Hepatocyte (in vitro differentiated cells): ENCODE data around the gene POLR2E. TPM values are rescaled to one million over a fixed set of nuclear protein-coding genes. Genes with fewer than 3 reads are reported as not detected.

Source experiments
- DNase-seq: peaks from one replicate; pipeline ENCODE4 v3.0.0-alpha.2; 2016; ENCODE audit warnings: low spot score
- H2AFZ ChIP-seq: fragments of 200-600 bp; sonication (generic); 2 replicates; pipeline ENCODE4 v1.6.0; 2016; ENCODE audit warnings: antibody characterized with exemption, mild to moderate bottlenecking
- H3K27ac ChIP-seq: fragments of 200-600 bp; sonication (generic); 2 replicates; pipeline ENCODE4 v1.5.1; 2016; ENCODE audit warnings: mild to moderate bottlenecking
- H3K27me3 ChIP-seq: fragments of 200-600 bp; sonication (generic); 2 replicates; pipeline ENCODE4 v1.6.1; 2016
- H3K36me3 ChIP-seq: fragments of 200-600 bp; sonication (generic); replicated peaks from 2 replicates; pipeline ENCODE4 v1.5.1; 2016; ENCODE audit warnings: low read depth; ENCODE audit not compliant: insufficient read depth
- H3K4me1 ChIP-seq: fragments of 200-600 bp; sonication (generic); 2 replicates; pipeline ENCODE4 v1.5.1; 2016; ENCODE audit warnings: mild to moderate bottlenecking, moderate library complexity; ENCODE audit not compliant: insufficient read depth
- H3K4me2 ChIP-seq: fragments of 200-600 bp; sonication (generic); 2 replicates; pipeline ENCODE4 v1.6.0; 2016
- H3K4me3 ChIP-seq: fragments of 200-600 bp; sonication (generic); 2 replicates; pipeline ENCODE4 v1.5.1; 2016; ENCODE audit warnings: mild to moderate bottlenecking
- H3K79me2 ChIP-seq: fragments of 200-600 bp; sonication (generic); 2 replicates; pipeline ENCODE4 v1.6.0; 2017; ENCODE audit warnings: mild to moderate bottlenecking
- H3K9me2 ChIP-seq: fragments of 200-600 bp; sonication (generic); replicated peaks from 2 replicates; pipeline ENCODE4 v1.6.0; 2017; ENCODE audit warnings: mild to moderate bottlenecking; ENCODE audit not compliant: insufficient read depth
- H3K9me3 ChIP-seq: fragments of 200-600 bp; sonication (generic); 2 replicates; pipeline ENCODE4 v1.5.1; 2016; ENCODE audit warnings: low read depth, mild to moderate bottlenecking
- H4K20me1 ChIP-seq: fragments of 200-600 bp; sonication (generic); 2 replicates; pipeline ENCODE4 v1.6.0; 2016; ENCODE audit warnings: mild to moderate bottlenecking; ENCODE audit not compliant: insufficient read depth, poor library complexity, severe bottlenecking
- EZH2 ChIP-seq: fragments of 200-600 bp; sonication (generic); IDR thresholded peaks from 2 replicates; pipeline ENCODE4 v1.6.1; 2016; ENCODE audit warnings: antibody characterized with exemption, mild to moderate bottlenecking, borderline replicate concordance
- EZH2phosphoT487 ChIP-seq: fragments of 200-600 bp; sonication (generic); IDR thresholded peaks from one replicate; pipeline ENCODE4 v1.6.1; 2018; ENCODE audit warnings: antibody characterized with exemption, mild to moderate bottlenecking, low read depth, moderate library complexity; ENCODE audit not compliant: unreplicated experiment, severe bottlenecking
- WGBS: methylation state at CpG from one replicate; pipeline ENCODE4 v1.1.6; 2016; ENCODE audit warnings: low lambda C conversion rate; ENCODE audit errors: missing lambda C conversion rate; 5-methylcytosine and 5-hydroxymethylcytosine counted together
- polyA plus RNA-seq: library from polyadenylated mRNA; unstranded; fragments of >200 nt; fragmentation: Nextera tagmentation; extraction: Ambion mirVana; gene quantifications from 2 replicates; pipeline ENCODE4 v1.2.1, GENCODE V29; 2016
- total RNA-seq: library from RNA; depleted of rRNA; stranded (reverse); fragments of >200 nt; gene quantifications from 2 replicates; pipeline ENCODE4 v1.2.3, GENCODE V29; 2014
- TF ChIP-seq, protein P1 (sequence below): fragments of 200-600 bp; sonication (generic); IDR thresholded peaks from 2 replicates; pipeline ENCODE4 v1.5.1; 2016; ENCODE audit warnings: antibody characterized with exemption, mild to moderate bottlenecking; ENCODE audit not compliant: poor library complexity

Gene POLR2E
- total and polyA plus RNA-seq, 2 experiments from 2014 or later, result 126 to 328 TPM

DNA sequence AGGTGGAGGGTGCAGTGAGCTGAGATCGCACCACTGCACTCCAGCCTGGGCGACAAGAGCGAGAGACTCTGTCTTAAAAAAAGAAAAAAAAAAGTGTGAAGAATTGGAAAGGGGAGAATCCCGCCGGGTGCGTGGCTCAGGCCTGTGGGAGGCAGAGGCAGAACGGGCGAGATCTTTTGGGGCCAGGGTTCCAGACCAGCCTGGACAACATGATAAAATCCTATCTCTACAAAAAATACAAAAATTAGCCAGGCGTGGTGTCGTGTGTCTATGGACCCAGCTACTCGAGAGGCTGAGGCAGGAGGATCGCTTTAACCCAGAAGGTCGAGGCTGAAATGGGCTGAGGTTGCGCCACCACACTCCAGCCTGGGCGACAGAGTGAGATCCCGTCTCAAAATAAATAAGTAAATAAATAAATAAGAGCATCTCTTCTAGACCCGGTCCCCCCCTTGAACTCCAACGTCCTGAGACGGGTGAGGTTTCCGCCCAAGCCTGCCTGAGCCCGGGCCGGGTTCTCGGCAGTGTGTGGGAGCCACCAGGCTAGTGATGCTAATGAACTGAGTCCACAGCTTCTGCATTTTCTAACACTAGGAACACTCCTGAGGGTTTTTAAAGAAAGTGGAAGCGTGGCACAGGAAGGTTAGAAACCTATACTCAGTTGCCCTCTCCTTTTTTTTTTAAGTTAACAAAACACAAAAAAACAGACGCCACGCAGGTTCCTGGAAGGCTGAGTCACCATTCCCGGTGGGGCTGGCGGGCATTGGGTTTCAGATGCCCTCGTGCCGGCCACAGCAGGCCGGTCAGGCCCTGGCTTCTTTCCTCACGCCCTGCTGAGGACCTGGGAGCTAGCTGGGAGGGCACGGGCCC lies 30.7 kb upstream of the POLR2E start:
- H3K4me2 ChIP-seq, result no peak overlapping the region
- peaks cover 18% of the 10 kb centered on the region for H3K79me2 ChIP-seq

DNA sequence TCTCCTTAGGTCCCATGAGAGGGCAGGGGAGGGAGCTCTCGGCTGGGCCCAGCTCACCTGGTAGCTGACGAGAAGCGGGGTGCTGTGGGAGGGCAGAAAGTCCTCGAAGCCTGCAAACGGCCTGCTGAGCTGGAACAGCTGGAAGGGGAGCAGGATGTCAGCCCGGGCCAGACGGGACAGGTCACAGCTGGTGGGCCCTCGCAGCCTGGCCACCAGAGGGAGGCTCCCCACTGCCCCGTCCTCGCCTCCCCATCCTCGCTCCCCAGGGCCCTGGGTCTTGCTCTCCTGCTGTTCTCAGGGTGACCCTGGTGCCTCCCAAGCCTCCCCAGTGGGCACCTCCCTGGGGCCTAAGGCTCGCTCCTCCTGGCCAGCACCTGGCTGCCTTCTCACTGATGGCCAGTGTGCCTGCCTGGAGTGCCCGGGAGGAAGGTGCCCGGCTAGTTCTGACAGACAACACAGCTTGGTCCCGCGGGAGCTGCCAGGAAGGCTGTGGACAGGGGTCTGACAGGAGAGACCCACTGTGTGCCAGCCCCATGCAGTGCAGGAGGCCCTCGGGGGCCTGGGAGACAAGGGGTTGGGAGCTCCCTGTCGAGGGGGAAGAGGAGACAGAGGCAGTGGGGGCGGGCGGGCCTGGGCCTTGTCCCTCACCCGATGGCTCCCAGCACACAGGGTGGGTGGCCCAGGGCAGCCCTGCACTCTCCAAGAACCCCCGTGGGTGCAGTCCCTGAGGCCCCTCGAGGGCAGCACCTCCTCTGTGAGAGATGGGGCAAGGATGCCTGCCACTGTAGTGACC lies 28.9 kb upstream of the POLR2E start:
- Histone ChIP-seq H3K4me2 (no peak overlapping the region), H3K27me3 (no peaks in the 10 kb centered on the region), H3K4me3 (no peak overlapping the region), H3K27ac (no peak overlapping the region), H3K79me2 (peaks cover 3% of the 10 kb centered on the region), H3K9me3 (no peaks in the 10 kb centered on the region), H2AFZ (no peak overlapping the region), H4K20me1 (no peaks in the 10 kb centered on the region), H3K9me2 (no peaks in the 10 kb centered on the region), H3K36me3 (no peaks in the 10 kb centered on the region), H3K4me1 (no peaks in the 10 kb centered on the region)
- WGBS, result 97% methylated on average over 18 of the region's 23 CpGs
- TF ChIP-seq EZH2, result no peak
- no peak for TF ChIP-seq EZH2phosphoT487
- TF ChIP-seq, protein P1, sequence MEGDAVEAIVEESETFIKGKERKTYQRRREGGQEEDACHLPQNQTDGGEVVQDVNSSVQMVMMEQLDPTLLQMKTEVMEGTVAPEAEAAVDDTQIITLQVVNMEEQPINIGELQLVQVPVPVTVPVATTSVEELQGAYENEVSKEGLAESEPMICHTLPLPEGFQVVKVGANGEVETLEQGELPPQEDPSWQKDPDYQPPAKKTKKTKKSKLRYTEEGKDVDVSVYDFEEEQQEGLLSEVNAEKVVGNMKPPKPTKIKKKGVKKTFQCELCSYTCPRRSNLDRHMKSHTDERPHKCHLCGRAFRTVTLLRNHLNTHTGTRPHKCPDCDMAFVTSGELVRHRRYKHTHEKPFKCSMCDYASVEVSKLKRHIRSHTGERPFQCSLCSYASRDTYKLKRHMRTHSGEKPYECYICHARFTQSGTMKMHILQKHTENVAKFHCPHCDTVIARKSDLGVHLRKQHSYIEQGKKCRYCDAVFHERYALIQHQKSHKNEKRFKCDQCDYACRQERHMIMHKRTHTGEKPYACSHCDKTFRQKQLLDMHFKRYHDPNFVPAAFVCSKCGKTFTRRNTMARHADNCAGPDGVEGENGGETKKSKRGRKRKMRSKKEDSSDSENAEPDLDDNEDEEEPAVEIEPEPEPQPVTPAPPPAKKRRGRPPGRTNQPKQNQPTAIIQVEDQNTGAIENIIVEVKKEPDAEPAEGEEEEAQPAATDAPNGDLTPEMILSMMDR, result no peak
- no peak for DNase-seq

More for the DNA sequence above, 30.7 kb upstream of the POLR2E start:
- no peaks in the 10 kb centered on the region for H3K27me3 ChIP-seq
- H3K27ac ChIP-seq, result no peak overlapping the region
- peaks cover 1% of the 10 kb centered on the region for H3K4me1 ChIP-seq
- TF ChIP-seq, protein P1, result no peak
- TF ChIP-seq EZH2phosphoT487 (no peak), EZH2 (no peak)
- H3K9me3 ChIP-seq, result no peaks in the 10 kb centered on the region
- DNase-seq, result no peak
- 91% methylated on average over 33 of the region's 33 CpGs for whole genome bisulfite sequencing
- peaks cover 9% of the 10 kb centered on the region for H4K20me1 ChIP-seq
- H3K9me2 ChIP-seq, result no peaks in the 10 kb centered on the region
- no peak overlapping the region for H2AFZ ChIP-seq
- H3K36me3 ChIP-seq, result no peaks in the 10 kb centered on the region
- no peak overlapping the region for H3K4me3 ChIP-seq

DNA sequence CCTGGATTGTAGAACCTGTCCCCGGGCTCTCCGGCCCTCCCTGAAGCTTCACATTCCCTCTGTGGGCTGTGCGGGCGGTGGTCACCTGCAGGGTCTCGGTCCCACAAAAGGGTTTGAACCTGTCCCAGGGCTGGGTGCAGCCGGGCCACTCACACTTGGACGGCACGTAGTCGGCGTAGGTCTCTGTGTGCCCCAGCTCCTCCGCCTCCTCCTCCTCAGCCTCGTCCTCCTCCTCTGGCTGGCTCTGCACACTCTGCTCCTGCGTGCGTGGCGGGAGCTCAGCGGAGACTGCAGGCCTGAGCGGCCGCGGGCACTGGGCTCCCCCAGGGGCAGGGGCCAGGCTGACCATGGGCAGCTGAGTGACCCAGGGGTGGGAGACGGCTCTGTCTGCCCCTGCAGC lies 28.2 kb upstream of the POLR2E start:
- TF ChIP-seq EZH2 (no peak), EZH2phosphoT487 (no peak)
- TF ChIP-seq, protein P1, result no peak
- Histone ChIP-seq H3K36me3 (no peaks in the 10 kb centered on the region), H3K9me2 (no peaks in the 10 kb centered on the region), H3K79me2 (peaks cover 3% of the 10 kb centered on the region), H3K4me3 (no peak overlapping the region), H4K20me1 (no peaks in the 10 kb centered on the region), H2AFZ (no peak overlapping the region), H3K9me3 (no peaks in the 10 kb centered on the region), H3K27me3 (no peaks in the 10 kb centered on the region), H3K4me1 (no peaks in the 10 kb centered on the region), H3K4me2 (no peak overlapping the region), H3K27ac (no peak overlapping the region)
- WGBS, result 99% methylated on average over 20 of the region's 20 CpGs
- no peak for DNase-seq
